Suppressor macrophage treated with lipopolysaccharide for 4 hours (primary cell): ENCODE data around the gene CCDC88A.
"Not testable (repeated sequence)": the region's sequence is repeated elsewhere in the genome, so short reads cannot be mapped to it uniquely, and the experiment has no call there.

Experiments
- DNase-seq: peaks from one replicate; pipeline ENCODE4 v3.0.0-alpha.2; 2020

The CCDC88A gene

DNA sequence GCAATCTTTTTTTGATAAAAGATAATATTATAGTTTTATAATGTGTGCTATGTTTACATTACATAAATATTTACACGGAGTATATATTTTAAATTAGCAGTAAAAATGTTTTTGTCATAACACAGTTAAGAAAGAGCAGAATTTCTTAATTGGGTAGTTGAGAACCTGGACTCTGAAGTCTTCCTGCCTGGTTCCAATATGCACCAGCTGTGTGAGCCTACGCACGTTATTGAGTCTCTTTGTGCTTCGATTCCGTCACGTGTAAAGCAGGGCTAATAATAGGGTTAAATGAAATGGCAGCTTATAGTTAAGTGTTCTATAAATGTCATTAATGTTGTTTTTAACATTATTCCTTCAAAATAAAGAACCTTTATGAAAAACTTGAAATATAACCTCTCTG, 1.2 kb upstream of the CCDC88A start:
- DNase-seq = no peak

DNA sequence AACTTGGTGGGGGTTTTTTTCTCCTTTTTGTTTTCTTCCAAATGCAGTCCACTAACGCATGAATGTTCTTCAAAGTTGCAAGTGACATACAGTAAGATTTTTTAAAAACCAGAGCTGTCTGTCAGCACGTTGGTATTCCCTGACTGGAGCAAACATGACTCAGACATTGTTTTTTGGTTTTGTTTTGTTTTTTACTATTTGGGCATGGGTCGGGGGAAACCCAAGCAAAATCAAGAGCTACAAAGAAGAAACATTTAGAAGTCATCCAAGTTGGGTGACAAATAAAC, 726 bp upstream of the CCDC88A start:
- DNase-seq = peak; percentile 74

DNA sequence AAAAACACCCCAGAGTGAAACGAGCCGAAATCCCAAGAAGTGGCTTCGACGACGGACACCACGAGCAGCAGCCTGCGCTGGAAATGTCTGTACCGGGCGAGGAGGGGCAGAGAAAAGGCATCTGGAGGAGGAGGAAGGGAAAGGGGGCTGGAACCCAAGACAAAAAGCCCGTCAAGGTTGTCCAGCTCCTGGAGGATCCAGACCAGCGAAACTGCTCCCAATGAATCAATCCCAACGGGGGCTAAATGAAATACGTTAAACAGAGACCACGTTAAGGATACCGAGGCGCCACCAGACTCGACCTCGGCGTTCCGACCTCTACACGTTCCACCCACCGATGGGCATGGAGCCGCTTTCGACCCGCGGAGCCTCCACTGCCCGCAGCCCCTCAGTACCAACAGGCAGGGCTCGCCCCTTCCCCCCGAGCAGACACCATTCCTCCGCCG, 400 bp downstream of the CCDC88A start:
- DNase-seq = no peak

DNA sequence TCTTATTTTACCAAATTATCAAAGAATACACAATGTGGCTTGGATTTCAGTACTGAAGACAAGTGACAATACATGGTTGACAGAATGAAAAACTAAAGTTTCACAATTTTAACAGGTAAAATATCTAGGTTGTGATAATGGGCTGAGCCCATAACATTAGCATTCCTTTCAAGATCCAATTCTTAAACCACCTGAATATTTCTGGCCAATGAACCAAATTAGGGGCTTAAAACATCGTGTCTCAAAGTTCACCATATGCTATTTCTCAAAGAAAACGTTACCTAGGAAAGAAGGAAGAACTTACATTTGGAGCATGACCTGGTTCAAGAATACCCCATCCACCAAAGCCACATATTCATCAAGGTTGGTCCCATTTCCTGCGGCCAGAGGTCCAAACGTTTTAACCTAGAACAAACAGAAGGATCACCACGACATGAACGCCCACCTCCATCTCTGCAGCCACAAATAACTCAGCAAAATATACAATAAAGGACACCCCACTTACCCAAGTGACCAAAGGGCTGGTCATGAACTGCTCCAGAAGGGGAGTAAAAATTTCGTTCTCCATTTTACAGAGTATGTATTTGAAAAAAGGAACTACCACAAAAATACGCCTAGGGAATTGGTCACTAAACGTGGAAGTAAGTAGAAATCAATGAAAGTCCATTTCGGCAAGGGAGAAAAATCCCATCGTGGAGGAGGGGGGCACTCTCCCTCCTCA, 984 bp downstream of the CCDC88A start:
- peak; percentile 64 for DNase-seq

DNA sequence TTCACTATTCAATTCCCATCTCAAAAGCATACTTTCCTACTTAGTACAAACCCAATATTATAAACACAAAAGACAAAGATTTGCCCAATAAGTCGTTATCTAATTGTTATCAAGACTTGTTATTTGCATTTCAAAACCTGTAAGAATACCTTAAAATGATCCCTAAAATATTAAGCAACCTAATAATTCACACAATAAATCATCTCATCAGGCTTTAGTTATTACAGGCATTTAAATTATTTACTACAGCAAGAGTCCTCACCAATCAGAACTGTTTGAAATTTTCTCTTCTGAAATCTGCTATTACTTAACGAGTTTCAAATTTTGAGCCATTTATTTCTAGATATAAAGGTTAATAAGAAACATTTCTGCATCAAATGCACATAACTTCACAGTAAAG, 1.6 kb downstream of the CCDC88A start:
- no peak for DNase-seq

DNA sequence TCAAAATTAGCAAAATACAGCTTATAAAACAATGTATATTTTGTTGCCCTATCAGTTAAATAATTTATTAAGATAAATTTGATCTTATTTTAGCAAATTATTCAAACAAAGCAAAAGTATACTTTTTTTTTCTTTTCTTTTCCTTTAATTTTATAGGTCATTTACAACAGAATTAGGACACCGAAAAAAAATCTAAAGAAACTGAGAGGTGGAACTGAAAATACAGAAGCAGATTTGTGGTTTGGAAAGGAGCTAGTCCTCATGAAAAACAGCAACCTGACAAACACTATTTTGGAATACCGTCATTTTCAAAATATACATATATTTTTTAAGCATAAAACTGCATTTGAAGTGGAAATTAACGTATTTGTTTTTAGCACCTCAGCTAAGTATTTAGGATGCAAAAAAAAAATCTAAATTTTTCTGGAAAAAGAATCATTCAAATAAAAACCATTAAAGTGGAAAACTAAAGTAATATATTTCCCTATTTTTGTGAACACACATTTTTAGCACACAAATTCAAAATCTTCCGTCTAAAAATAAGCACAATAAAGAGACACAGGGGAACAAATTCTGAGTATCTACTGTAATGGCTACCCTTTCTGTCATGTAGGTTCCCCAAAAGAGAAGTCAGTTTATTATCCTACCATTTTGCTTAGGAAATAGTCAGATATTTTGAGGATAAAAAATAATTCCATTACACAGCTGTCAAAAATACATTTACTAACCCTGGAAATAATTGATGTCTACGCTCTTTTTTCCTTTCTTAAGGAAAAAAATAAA, 2.7 kb downstream of the CCDC88A start:
- no peak for DNase-seq

DNA sequence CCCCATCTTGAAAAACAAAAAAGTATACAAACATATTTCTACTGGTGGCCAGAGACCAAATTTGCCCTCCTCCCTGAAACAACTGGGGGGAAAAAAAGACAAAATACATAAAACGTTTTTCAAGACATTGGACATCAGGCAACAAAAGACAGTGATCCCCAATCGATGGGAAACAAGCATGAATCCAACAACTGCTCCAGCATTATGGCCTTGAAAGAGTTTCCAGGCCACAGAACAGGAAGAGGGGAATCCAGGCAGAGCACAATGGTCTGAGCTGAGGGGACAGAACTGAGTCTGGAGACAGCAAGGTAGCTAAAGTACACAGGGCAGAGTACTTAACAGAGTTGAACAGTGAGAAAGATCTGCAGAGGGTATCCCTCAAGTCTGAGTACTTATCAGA, 4.4 kb downstream of the CCDC88A start:
- DNase-seq = no peak

DNA sequence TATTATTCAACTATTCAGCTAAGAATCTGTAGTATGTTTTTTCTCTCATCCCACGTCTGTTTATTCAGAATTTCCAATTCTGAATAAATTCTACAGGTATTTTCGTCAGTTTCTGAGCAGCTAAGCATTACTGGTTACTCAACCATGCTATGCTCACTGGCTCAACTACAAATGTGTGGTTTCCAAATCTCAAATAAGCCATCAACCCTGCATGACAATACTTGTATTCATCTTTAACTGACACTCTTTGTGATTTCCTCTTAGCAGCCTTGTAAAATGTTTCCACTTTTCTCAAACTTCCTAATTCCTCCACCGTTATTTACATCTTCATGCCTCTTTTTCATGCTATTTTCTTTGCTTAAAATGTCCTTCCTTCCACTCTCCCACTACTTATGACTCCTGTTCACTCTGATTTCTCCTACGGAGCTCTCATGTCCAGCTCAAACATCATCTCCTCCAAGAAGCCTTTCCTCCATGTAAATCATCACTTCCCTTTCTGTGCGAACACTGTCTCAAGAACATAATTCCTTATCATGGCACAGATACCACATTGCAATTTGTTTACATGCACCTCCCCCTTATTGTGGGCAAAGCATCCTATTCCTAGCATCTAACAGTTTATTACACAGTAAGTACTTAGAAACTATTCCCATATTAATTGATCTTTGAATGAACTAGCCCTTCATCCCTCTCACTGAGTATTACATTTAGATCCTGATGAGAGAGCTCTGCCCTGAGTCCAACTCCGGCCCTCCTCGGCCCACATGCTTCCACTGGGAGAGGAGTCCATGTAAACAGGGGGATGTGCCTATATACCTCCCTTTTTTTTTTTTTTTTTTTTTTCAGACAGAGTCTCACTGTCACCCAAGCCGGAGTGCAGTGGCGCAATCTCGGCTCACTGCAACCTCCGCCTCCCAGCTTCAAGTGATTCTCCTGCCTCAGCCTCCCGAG, 10.5 kb downstream of the CCDC88A start:
- no peak for DNase-seq

DNA sequence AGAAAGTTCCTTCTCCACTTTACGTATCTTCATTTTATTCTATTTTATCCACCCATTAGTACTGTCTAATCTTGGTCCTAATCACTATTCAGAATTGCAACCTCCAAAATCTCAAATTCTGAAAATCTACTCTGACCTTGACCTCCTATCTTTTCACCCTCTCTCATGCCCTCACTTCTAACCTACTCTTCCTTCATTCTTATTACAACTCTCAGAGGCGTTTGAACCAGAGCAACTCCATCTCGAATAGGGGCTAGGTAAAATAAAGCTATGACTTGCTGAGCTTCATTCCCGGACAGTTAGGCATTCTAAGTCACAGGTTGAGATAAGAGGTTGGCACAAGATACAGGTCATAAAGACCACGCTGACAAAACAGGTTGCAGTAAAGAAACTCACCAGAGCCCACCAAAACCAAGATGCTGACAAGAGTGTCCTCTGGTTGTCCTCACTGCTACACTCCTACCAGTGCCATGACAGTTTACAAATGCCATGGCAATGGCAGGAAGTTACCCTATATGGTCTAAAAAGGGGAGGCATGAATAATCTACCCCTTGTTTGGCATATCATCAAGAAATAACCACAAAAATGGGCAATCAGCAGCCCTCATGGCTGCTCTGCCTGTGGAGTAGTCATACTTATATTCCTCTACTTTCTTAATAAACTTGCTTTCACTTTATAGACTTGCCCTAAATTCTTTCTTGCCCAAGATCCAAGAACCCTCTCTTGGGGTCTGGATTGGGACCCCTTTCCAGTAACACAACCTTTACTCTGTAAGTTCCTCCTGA, 11.4 kb downstream of the CCDC88A start:
- no peak for DNase-seq

DNA sequence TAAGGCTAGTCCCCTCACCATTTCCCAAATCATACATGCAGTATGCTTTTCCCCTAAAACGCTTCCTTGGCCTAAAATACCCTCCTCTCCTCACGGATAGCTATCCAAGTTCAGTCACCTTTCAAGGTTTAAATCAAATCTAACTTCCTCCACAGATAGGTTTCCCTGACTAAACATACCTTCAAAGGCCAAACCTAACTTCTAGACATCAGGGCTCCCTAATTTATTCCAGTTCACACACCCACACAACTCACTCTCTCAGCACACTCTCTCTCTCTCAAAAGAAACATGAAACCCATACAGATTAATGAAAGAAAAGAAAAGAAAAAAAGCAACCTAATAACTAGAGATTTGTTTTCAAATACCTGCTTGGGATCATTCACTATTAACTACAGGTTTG, 14.5 kb downstream of the CCDC88A start:
- DNase-seq = no peak

DNA sequence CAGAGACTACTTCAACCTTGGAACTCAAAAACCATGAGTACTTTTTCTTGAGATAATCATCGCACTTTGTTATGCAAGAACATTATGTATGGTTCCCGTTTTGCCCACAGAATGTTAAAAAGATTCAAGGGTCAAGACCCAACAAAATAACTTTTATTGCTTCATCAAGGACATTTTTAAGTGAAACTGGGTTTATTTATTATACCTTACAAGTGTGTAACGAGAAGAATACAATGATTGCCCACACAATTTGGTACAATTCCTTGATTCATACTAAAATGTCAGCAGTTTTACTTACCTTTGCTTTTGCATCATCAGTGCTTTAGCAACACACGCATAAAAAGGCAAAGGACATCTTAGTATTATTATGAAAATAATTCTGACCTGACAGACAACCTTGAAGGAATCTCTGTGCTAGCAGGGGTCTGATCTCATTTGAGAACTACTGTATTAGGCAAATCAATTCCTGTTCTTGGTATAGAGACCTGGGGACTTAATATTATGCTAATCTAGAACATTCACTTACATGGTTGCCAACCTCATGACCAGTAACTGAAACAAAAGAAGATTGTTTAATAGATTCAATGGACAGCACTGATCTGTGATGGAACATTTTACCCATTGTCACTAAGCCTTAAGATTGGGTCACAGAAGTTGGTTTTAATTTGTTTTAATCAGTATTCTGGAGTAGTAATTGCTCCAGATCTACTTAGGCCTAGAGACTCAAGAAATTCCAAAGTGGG, 16.2 kb downstream of the CCDC88A start:
- DNase-seq = no peak

DNA sequence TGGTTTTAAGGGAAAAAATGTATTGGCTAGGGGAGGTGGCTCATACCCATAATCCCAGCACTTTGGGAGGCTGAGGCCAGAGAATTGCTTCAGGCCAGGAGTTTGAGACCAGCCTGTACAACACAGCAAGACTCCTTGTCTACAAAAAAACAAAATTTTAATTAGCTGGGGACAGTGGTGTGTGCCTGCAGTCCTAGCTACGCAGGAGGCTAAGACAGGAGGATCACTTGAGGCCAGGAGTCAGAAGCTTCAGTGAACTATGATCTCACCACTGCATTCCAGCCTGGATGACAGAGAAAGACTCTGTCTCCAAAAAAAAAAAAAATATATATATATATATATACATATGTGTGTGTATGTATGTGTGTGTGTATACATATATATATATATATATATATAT, 18.5 kb downstream of the CCDC88A start:
- no peak for DNase-seq

DNA sequence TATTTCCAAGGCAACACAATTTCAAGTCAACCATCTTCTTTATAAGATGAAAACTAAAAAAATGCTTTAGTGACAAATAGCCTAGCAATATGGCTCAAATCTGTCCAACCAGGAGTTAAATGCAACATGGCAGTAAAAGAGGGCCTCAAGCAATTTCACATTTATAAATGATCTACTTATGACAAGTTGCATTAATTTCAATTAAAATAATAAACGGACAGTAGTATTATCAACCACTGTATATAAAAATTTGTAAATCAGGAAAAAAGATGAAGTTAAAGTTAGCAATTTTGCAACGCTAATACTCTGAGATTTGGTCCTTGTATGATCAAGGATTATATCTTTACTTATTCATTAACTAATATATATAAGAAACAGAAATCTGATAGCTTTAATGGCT, 19.3 kb downstream of the CCDC88A start:
- DNase-seq = no peak

DNA sequence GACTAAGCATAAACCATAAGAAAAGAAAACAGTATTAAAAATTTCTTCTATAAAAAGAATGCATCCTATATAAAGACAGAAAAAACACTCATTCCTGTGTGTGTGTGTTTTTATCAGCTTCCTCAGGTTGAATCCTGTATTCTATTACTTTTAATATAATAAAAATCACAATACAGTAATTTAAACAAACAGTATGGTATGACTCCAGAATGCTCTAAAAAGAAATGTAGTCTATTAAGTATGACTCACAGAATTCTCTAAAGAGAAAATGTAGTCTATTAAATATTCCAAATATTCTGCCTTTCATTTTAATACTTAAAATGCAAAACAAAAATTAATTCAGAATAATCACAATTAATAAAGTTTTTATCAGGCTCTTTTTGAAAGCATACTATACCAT, 19.8 kb downstream of the CCDC88A start:
- DNase-seq = no peak

DNA sequence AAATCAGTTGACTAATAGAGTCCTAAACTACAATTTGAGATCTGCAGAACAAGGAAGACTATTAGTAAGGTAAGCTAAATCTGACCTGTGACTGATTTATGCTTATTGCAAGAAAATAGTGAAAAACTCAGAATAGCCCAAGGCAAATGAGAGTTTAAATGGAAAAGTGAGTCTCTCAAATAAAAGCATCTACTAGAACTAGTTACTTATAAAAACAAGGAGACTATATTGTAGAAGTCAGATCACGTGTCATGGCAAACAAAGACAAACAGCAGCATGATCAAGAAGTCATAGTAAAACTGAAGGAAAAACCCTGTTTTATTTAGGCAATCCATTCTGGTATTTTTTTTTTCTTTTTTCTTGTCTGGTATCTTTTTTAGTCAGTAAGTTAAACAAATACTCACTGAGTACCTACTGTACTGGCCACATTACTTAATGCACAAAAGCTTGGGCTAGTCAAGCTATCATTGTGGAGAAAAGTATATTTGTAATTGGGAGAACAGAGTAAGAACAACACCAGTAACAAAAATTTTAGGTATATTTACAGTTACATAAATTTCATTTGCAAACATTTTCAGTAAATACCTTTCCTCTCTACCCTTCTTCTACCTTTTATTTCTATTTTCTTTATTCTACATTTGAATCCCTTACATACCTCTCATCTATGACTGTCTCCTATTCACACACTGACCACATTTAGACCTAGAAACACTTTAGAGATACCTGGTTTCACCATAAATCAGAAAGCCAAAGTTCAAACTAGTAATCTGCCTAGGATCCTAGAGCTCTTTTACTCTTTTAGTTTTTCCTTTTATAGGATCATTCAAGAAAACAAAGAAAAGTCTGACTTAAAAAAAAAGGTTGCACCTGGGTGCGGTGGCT, 23.7 kb downstream of the CCDC88A start:
- DNase-seq = no peak

DNA sequence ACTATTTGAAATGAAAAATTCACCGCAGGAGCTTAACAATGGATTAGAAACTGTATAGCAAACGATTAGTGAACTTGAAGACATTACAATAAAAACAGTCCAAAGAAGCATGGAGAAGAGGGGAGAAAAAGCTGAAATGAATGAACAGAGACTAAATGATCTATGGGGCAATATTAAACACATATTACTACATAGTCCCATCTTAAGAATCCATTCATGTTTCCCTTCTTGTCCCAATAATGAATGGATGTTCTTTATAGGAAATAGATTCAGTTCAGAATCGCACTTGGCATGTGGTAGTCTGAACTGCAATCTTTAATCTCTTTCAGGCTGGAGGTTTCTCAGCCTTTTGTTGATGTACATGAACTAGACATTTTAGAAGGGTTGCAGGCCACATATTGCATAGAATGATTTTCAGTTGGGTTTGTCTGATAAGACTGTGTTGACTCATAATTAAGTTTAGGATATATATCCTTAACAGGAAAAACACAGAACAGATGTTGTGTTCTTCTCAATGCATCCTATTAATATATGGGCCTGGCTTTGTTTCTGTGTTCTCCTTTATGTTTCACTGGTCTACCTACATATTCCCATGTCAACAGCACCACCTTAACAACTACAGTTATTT, 27.9 kb downstream of the CCDC88A start:
- no peak for DNase-seq

DNA sequence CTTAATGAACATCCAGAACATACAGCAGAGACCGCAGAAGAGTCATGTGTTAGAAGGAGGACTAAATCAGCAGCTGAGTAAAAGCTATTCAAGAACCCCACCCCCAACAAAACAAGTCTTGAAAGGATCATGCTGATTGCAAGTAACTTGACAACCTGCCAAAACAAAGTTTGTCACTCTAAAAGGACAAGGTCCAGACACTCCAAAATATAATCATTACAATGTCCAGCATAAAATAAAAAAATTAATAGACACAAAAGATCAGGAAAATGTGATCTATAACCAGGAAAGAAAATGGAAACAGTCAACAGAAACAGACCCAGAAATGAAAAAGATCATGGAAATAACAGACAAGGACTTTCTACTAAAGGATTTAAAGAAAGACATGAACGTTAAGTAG, 28.5 kb downstream of the CCDC88A start:
- no peak for DNase-seq

DNA sequence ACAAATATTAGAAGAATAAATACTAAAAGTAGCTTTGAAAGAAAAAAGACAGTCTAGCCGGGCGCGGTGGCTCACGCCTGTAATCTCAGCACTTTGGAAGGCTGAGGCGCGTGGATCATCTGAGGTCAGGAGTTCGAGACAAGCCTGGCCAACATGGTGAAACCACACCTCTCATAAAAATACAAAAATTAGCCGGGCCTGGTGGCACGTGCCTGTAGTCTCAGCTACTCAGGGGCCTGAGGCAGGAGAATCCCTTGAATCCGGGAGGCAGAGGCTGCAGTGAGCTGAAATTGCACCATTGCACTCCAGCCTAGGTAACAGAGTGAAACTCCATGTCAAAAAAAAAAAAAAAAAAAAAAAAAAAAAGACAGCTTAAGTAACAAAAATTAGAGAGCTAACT, 34.1 kb downstream of the CCDC88A start:
- not testable (repeated sequence) for DNase-seq

DNA sequence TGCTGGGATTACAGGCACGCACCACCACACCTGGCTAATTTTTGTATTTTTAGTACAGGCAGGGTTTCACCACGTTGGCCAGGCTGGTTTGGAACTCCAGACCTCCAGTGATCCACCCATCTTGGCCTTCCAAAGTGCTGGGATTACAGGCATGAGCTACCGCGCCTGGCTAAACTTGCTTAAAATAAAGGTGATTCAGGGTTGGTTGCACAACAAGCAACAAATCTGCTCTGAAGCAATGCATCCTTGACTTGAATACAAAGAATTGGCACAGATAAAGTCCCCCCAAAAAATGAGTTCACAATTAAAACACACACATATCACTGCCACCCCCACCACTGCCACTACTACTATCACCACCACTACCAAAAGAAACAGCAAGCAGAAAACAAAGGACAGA, 34.9 kb downstream of the CCDC88A start:
- DNase-seq = no peak

DNA sequence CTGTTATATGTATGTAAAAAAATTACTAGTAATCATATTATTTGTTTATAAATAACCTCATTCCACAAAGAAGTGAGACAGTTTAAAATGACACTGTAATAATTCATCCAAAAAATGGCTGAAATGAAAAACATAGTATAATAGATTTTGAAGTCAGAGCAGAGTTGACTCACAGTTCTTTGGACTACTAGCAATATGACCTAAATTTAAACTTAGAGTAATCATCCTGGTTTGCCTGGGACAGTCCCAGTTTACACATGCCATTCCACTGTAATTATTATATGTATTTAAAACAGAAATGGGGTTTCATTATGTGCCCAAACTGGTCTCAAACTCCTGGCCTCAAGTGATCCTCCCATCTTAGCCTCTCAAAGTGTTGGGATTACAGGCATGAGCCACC, 48.3 kb downstream of the CCDC88A start:
- peak; percentile 38 for DNase-seq

DNA sequence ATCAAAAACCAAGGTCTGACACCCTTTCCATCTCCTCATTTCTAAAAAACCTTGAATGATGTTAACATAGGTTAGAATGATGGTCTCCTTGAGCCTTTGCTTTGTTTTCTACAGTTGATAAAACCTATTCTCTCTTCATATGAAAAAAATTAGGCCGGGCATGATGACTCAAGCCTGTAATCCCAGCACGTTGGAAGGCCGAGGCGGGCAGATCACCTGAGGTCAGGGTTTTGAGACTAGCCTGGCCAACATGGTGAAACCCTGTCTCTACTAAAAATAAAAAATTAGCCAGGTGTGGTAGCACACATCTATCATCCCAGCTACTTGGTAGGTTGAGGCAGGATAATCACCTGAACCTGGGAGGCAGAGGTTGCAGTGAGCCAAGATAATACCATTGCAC, 49.4 kb downstream of the CCDC88A start:
- DNase-seq = no peak
